B cell (primary cell): ENCODE data around the gene IRAK4.

Source experiments
- CTCF ChIP-seq: fragments of 200-600 bp; IDR thresholded peaks from one replicate; pipeline ENCODE4 v1.8.0; 2022; ENCODE audit warnings: antibody characterized with exemption, mild to moderate bottlenecking
- EZH2 ChIP-seq: IDR thresholded peaks from 2 replicates; pipeline ENCODE4 v1.6.1; 2012; ENCODE audit warnings: borderline replicate concordance, low read depth, mild to moderate bottlenecking, moderate library complexity, low read length; ENCODE audit not compliant: insufficient read depth, poor library complexity, severe bottlenecking

- no peak for TF ChIP-seq CTCF
- TF ChIP-seq EZH2 = no peak
Observed at GRCh38 chr12:43786899-43787693, 28.3 kb downstream of the IRAK4 start.
